HG03432 (cell line): Measurements from ENCODE around the gene PCDHGA1.
A peak's percentile ranks its signal among the peaks of the same experiment; 100 is the strongest.
"Not testable (repeated sequence)": the region's sequence is repeated elsewhere in the genome, so short reads cannot be mapped to it uniquely, and the experiment has no call there.

Source experiments
- ATAC-seq: cut with Tn5 transposase; IDR thresholded peaks from one replicate; pipeline ENCODE4 v1.9.1; 2021; ENCODE audit warnings: mild to moderate bottlenecking, moderate library complexity; ENCODE audit not compliant: unreplicated experiment

PCDHGA1 gene

GRCh38 chr5:141330299-141331080 lies at the start of gene PCDHGA1:
PCDHGA1 (plus strand) TSS chr5:141330514.
- peak; percentile 65 for ATAC-seq

DNA sequence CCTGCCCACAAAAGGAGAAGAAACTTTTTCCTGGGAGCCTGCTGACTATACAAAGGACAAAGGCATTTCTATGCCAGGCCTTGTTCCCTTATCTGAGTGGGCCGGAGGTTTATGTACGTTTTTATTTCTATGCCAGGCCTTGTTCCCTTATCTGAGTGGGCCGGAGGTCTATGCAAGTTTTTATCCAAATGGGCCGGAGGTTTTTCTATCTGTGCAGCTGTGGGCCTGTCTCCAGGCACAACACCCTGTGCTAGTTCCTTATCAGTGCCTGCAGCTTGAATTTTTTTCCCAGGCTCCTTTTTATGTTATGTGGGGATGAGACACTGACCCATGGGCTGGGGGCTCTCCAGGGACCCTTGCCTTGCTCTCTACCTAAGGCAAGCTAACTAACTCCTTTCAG lies 31.9 kb upstream of the PCDHGA1 start:
- no peak for ATAC-seq

DNA sequence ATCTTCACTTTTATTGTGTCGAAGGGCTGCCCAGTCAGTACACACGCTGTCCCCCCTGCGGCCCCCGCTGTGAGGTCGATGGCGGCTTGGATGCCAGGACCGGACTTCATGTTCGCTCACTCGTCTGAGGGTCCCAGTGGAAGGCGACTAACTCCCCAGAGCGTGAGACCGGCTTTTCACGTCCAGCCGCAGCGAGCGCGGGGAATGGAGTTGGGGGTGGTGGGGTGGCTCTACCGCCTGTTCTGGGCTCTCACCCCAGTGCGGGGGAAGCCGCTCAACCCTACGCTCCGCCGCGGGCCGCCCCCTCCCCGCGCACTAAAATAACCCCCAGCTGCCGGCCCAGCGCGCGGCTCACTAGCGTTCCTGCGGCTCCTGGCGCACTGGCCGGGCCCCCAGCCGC lies 26.6 kb upstream of the PCDHGA1 start, which contains the start of gene SLC25A2:
Gene SLC25A2, minus strand, starts transcription at position 294 of the 400 bp plus-strand sequence. Its CDS starts 184 bp downstream, at position 110.
- ATAC-seq, result no peak

DNA sequence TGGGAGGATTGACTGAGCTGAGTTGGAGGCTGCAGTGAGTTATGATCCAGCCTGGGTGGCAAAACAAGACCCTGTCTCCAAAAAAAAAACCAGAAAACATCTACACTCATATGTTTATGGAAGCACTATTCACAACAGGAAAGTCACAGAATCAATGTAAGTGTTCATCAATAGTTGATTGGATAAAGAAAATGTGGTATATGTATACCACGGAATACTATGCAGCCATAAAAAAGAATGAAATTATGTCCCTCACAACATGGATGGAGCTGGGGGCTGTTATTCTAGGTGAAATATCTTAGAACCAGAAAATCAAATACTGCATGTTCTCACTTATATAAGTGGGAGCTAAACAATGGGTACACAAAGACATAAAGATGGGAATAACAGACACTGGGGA lies 23.7 kb upstream of the PCDHGA1 start:
- no peak for ATAC-seq

- no peak for ATAC-seq
These were observed 16.6 kb upstream of the PCDHGA1 start for GRCh38 chr5:141313711-141314110.

GRCh38 chr5:141316963-141317362 lies 13.4 kb upstream of the PCDHGA1 start:
- ATAC-seq, result not testable (repeated sequence)

- no peak for ATAC-seq
These were observed 11.1 kb upstream of the PCDHGA1 start for GRCh38 chr5:141319202-141319601.

GRCh38 chr5:141319699-141320098 lies 10.6 kb upstream of the PCDHGA1 start:
- no peak for ATAC-seq

- peak; percentile 96 for ATAC-seq
These were observed 9.8 kb upstream of the PCDHGA1 start, which contains the start of gene TAF7 for GRCh38 chr5:141320225-141321169. TAF7 (minus strand) TSS chr5:141320784; CDS start chr5:141320044, 740 bp downstream.

GRCh38 chr5:141322261-141322660 lies 8.1 kb upstream of the PCDHGA1 start:
- ATAC-seq, result no peak

- peak; percentile 89 for ATAC-seq
These were observed 4.0 kb upstream of the PCDHGA1 start for GRCh38 chr5:141326088-141326854.

GRCh38 chr5:141328231-141328630 lies 2.1 kb upstream of the PCDHGA1 start:
- ATAC-seq, result no peak

- ATAC-seq, result not testable (repeated sequence)
These were observed 2.3 kb downstream of the PCDHGA1 start for GRCh38 chr5:141332571-141332970.

DNA sequence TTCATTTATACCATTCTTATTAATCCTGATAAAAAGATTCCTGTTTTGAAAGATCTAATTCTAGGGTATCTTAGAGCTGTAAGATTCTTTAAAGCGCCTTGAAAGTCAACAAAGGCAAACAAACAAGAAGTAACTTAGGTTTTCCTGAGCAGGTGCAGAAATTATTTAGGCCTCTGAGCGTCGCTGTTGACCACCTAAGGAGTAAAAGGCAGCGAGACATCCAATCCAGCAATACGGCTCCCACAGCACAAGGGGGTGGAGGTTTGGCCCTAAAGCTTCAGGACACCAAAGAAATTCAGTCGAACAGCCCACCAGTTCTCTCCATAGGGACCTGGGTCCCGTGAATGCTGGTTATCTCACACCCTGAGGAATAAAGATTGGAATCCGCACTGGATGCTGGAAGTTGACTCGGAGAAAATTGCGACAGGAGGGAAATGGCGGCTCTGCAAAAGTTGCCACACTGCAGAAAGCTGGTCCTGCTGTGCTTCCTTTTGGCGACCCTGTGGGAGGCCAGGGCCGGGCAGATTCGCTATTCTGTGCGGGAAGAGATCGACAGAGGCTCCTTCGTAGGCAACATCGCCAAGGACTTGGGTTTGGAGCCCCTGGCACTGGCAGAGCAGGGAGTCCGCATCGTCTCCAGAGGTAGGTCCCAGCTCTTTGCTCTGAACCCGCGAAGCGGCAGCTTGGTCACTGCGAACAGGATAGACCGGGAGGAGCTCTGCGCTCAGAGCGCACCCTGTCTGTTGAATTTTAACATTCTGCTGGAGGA lies 8.4 kb downstream of the PCDHGA1 start, which contains the start of gene PCDHGA2:
Gene PCDHGA2, plus strand, starts transcription at position 223 of the 769 bp plus-strand sequence.
- ATAC-seq, result no peak

- ATAC-seq, result not testable (repeated sequence)
These were observed 10.6 kb downstream of the PCDHGA1 start for GRCh38 chr5:141340781-141341354.

- no peak for ATAC-seq
These were observed 12.5 kb downstream of the PCDHGA1 start for GRCh38 chr5:141342773-141343172.

DNA sequence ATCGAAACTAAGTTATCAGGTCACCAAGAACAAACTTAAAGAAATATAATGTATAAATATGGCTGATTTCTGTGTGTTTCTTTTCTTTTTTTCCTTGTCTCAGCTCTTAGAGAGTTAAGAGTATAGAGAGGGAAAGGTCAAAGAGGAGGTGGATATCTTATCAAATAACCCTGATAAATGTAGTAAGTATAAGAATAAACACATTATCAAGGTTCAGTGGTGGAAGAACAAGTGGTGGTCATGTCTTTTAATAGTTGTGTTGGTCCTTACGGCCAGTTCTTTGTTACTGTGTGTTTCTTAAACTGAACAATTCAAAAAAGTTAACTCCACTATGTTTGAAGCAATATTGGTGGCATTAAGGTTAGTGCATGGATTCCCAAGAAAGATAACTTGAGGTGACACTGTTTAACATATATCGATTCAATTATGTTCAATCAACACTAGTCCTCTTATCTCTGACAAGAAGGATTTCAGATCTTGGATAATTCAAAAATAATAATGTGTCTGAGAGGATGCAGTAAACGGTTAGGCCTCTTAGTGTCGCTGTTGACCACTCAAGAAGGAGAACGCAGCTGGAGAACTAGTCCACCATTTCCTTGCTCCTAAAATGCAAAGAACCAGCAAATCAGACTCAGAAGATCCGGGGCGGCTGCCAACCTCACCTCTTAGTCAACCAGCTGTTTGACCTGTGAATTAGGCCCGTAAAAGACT lies 13.1 kb downstream of the PCDHGA1 start, which contains the start of gene PCDHGA3:
Gene PCDHGA3, plus strand, starts transcription at position 588 of the 711 bp plus-strand sequence. CDS start 205 bp downstream, outside the sequence.
- ATAC-seq, result peak; percentile 63

DNA sequence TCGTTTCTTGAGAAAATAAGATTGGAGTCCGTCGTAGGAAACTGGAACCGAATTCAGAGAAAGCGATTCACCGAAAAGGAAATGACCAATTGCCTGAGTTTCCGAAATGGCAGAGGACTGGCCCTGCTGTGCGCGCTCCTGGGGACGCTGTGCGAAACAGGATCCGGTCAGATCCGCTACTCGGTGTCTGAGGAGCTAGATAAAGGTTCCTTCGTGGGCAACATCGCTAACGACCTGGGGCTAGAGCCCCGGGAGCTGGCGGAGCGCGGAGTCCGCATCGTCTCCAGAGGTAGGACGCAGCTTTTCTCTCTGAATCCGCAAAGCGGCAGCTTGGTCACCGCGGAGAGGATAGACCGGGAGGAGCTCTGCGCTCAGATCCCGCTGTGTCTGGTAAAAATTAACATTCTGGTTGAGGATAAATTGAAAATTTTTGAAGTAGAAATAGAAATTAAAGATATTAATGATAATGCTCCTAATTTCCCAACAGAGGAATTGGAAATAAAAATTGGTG lies 13.7 kb downstream of the PCDHGA1 start:
- ATAC-seq, result peak; percentile 29
